Peyer's patch (tissue), 4 donors: ENCODE data around the gene ATP9B. TPM values are rescaled to one million over a fixed set of nuclear protein-coding genes. Genes with fewer than 3 reads are reported as not detected.

Experiments used
- DNase-seq, 3 donors: peaks; one replicate each; pipeline ENCODE4 v3.0.0-alpha.2; 2017 to 2019
- H3K27ac ChIP-seq, 4 donors: fragments of 200-600 bp; sonication (generic); one replicate each; pipeline ENCODE4 v1.5.1; 2016 to 2019
- H3K27me3 ChIP-seq, 2 donors: fragments of 200-600 bp; sonication (generic); one replicate each; pipeline ENCODE4 v1.5.1; 2019
- H3K36me3 ChIP-seq, 3 donors: fragments of 200-600 bp; sonication (generic); one replicate each; pipeline ENCODE4 v1.5.1; 2016 to 2019
- H3K4me1 ChIP-seq, 4 donors: fragments of 200-600 bp; sonication (generic); one replicate each; pipeline ENCODE4 v1.5.1; 2016 to 2019
- H3K4me3 ChIP-seq, 4 donors: fragments of 200-600 bp; sonication (generic); 1 replicate in 3 of 4; 2 replicates in 1 of 4; pipeline ENCODE4 v1.5.1; 2016 to 2019; ENCODE audit warnings: mild to moderate bottlenecking in 1 of 4
- H3K9me3 ChIP-seq, 4 donors: fragments of 200-600 bp; sonication (generic); one replicate each; pipeline ENCODE4 v1.5.1; 2016 to 2019; ENCODE audit warnings: mild to moderate bottlenecking in 1 of 4
- CTCF ChIP-seq, 6 experiments: fragments of 450-650 bp in 4 of 6; fragments of 200-600 bp in 2 of 6; sonication (generic) in 1 of 6; IDR thresholded peaks; one replicate each; pipeline ENCODE4 v1.5.1; 2017 to 2019; ENCODE audit warnings: antibody characterized with exemption in 6 of 6, mild to moderate bottlenecking in 3 of 6, moderate library complexity in 1 of 6
- POLR2A ChIP-seq, 2 donors: fragments of 450-650 bp; IDR thresholded peaks; one replicate each; pipeline ENCODE4 v1.5.1; 2017; ENCODE audit warnings: antibody characterized with exemption in 2 of 2, mild to moderate bottlenecking in 2 of 2, moderate library complexity in 2 of 2
- total RNA-seq, 4 donors: library from RNA; depleted of rRNA; stranded (reverse); fragments of >200 nt; gene quantifications; one replicate each; pipeline ENCODE4 v1.1.0, GENCODE V29; 2016

Gene ATP9B
- total RNA-seq, 4 donors from 2014 or later, result 37.5 to 107 (median 61.9) TPM

GRCh38 chr18:79299711-79300110 lies 230.5 kb downstream of the ATP9B start:
- Histone ChIP-seq H3K27me3 (no peaks in the 10 kb centered on the region), H3K27ac (no peak overlapping the region), H3K9me3 (no peaks in the 10 kb centered on the region), H3K36me3 (peaks cover 0 to 13% (median 0%) of the 10 kb centered on the region in 3 donors), H3K4me3 (no peak overlapping the region), H3K4me1 (no peaks in the 10 kb centered on the region)
- no peak for TF ChIP-seq CTCF (IDR thresholded peaks at IDR 0.05)
- no peak for TF ChIP-seq POLR2A (IDR thresholded peaks at IDR 0.05)
- no peak for DNase-seq

GRCh38 chr18:79300413-79300812 lies 231.2 kb downstream of the ATP9B start:
- TF ChIP-seq POLR2A (IDR thresholded peaks at IDR 0.05) (no peak), CTCF (IDR thresholded peaks at IDR 0.05) (no peak)
- H3K9me3 ChIP-seq, result no peaks in the 10 kb centered on the region
- DNase-seq, result no peak
- H3K27ac ChIP-seq, result no peak overlapping the region
- no peaks in the 10 kb centered on the region for H3K4me1 ChIP-seq
- H3K36me3 ChIP-seq, result peaks cover 0 to 18% (median 0%) of the 10 kb centered on the region in 3 donors
- no peak overlapping the region for H3K4me3 ChIP-seq
- H3K27me3 ChIP-seq, result no peaks in the 10 kb centered on the region

GRCh38 chr18:79302120-79302519 lies 232.9 kb downstream of the ATP9B start:
- DNase-seq, result peak in 2 of 3 donors; percentile 70 to 84

GRCh38 chr18:79305911-79306310 lies 236.7 kb downstream of the ATP9B start:
- no peaks in the 10 kb centered on the region for H3K9me3 ChIP-seq
- no peak for DNase-seq
- no peaks in the 10 kb centered on the region for H3K27me3 ChIP-seq
- no peak overlapping the region for H3K27ac ChIP-seq
- no peak for TF ChIP-seq POLR2A (IDR thresholded peaks at IDR 0.05)
- no peak for TF ChIP-seq CTCF (IDR thresholded peaks at IDR 0.05)
- H3K4me3 ChIP-seq, result no peak overlapping the region
- no peaks in the 10 kb centered on the region for H3K4me1 ChIP-seq
- peaks cover 0 to 35% (median 0%) of the 10 kb centered on the region in 3 donors for H3K36me3 ChIP-seq

More at GRCh38 chr18:79302120-79302519, 232.9 kb downstream of the ATP9B start:
- no peak overlapping the region for H3K4me3 ChIP-seq
- no peaks in the 10 kb centered on the region for H3K9me3 ChIP-seq
- no peaks in the 10 kb centered on the region for H3K27me3 ChIP-seq
- H3K27ac ChIP-seq, result no peak overlapping the region
- peaks cover 0 to 24% (median 0%) of the 10 kb centered on the region in 3 donors for H3K36me3 ChIP-seq
- no peak for TF ChIP-seq CTCF (IDR thresholded peaks at IDR 0.05)
- H3K4me1 ChIP-seq, result no peaks in the 10 kb centered on the region

- H3K27ac ChIP-seq, result no peak overlapping the region
- no peaks in the 10 kb centered on the region for H3K27me3 ChIP-seq
- H3K4me1 ChIP-seq, result no peaks in the 10 kb centered on the region
- no peak for TF ChIP-seq CTCF (IDR thresholded peaks at IDR 0.05)
- TF ChIP-seq POLR2A (IDR thresholded peaks at IDR 0.05), result no peak
- peaks cover 0 to 24% (median 0%) of the 10 kb centered on the region in 3 donors for H3K36me3 ChIP-seq
- no peaks in the 10 kb centered on the region for H3K9me3 ChIP-seq
- no peak overlapping the region for H3K4me3 ChIP-seq
- DNase-seq, result no peak
Observed at GRCh38 chr18:79309614-79310358, 240.6 kb downstream of the ATP9B start.
